SKM-1 (cell line): ENCODE data around the gene SPOPL.

Source experiments
- DNase-seq: peaks from one replicate; lab custom pipeline; 2025; ENCODE audit not compliant: unreplicated experiment; lab: John Stamatoyannopoulos, UW

The SPOPL gene

GRCh38 chr2:138494265-138494966, 7.2 kb upstream of the SPOPL start:
- DNase-seq: no peak

- no peak for DNase-seq
These were observed 6.2 kb upstream of the SPOPL start for GRCh38 chr2:138495384-138495783.

- DNase-seq: no peak
These were observed 5.4 kb upstream of the SPOPL start for GRCh38 chr2:138496096-138496651.

GRCh38 chr2:138497294-138497693, 4.3 kb upstream of the SPOPL start:
- no peak for DNase-seq

- no peak for DNase-seq
These were observed 1.9 kb upstream of the SPOPL start for GRCh38 chr2:138499684-138500083.

GRCh38 chr2:138500592-138501424, 762 bp upstream of the SPOPL start:
- DNase-seq: no peak

GRCh38 chr2:138502255-138503086, 901 bp downstream of the SPOPL start:
- DNase-seq: no peak

- peak; percentile 65 for DNase-seq
These were observed 1.5 kb downstream of the SPOPL start for GRCh38 chr2:138503087-138503442.

GRCh38 chr2:138503652-138504051, 2.1 kb downstream of the SPOPL start:
- DNase-seq: no peak

GRCh38 chr2:138504092-138504491, 2.5 kb downstream of the SPOPL start:
- DNase-seq: no peak

- DNase-seq: peak; percentile 79
These were observed 3.1 kb downstream of the SPOPL start for GRCh38 chr2:138504546-138505235.

GRCh38 chr2:138507267-138507666, 5.7 kb downstream of the SPOPL start:
- DNase-seq: no peak

GRCh38 chr2:138510319-138510718, 8.7 kb downstream of the SPOPL start:
- DNase-seq: no peak

- DNase-seq: no peak
These were observed 11.1 kb downstream of the SPOPL start for GRCh38 chr2:138512672-138513071.

- no peak for DNase-seq
These were observed 12.6 kb downstream of the SPOPL start for GRCh38 chr2:138514173-138514572.

- peak; percentile 28 for DNase-seq
These were observed 13.5 kb downstream of the SPOPL start for GRCh38 chr2:138515092-138515491.

GRCh38 chr2:138516030-138516704, 14.6 kb downstream of the SPOPL start:
- no peak for DNase-seq

GRCh38 chr2:138518860-138519259, 17.3 kb downstream of the SPOPL start:
- DNase-seq: no peak

- DNase-seq: no peak
These were observed 20.3 kb downstream of the SPOPL start for GRCh38 chr2:138521821-138522220.

GRCh38 chr2:138522556-138522955, 21.0 kb downstream of the SPOPL start:
- no peak for DNase-seq
